ENCODE results near the gene LMBRD1.
"Not testable (repeated sequence)": the region's sequence is repeated elsewhere in the genome, so short reads cannot be mapped to it uniquely, and the experiment has no call there.

The LMBRD1 gene

GRCh38 chr6:69827276-69827893 is 30.6 kb upstream of the LMBRD1 start:
- DNase-seq: no peak
- H3K36me3 ChIP-seq (ENCODE audit: control insufficient read depth in 4 of 4, insufficient read depth in 4 of 4, low read length in 3 of 4): no peaks in the 10 kb centered on the region
- H3K4me3 ChIP-seq (ENCODE audit: control insufficient read depth in 1 of 7, extremely low read depth in 1 of 7, insufficient read depth in 4 of 7, low read depth in 2 of 7, low read length in 6 of 7): no peak overlapping the region
- ChIA-PET CTCF (no interaction called here), POLR2A (no interaction called here)
- H3K27ac ChIP-seq (ENCODE audit: insufficient read depth in 1 of 2, low read depth in 1 of 2, low read length in 2 of 2, poor library complexity in 1 of 2, severe bottlenecking in 2 of 2): no peak overlapping the region
- WGBS (ENCODE audit: insufficient coverage): 100% methylated on average over 1 of the region's 2 CpGs
- H3K27me3 ChIP-seq (replicated peaks in 2 of 5; ENCODE audit: control insufficient read depth in 4 of 5, insufficient read depth in 5 of 5, low read length in 4 of 5): no peaks in the 10 kb centered on the region
- H3K9me3 ChIP-seq (ENCODE audit: control extremely low read depth in 1 of 5, control insufficient read depth in 4 of 5, insufficient read depth in 2 of 5, low read depth in 1 of 5, low read length in 4 of 5): no peaks in the 10 kb centered on the region
- H3K4me1 ChIP-seq (ENCODE audit: control extremely low read depth in 1 of 4, control insufficient read depth in 4 of 4, insufficient read depth in 4 of 4, low read length in 3 of 4): no peaks in the 10 kb centered on the region

- Histone ChIP-seq H3K36me3 (ENCODE audit: control insufficient read depth in 4 of 4, insufficient read depth in 4 of 4, low read length in 3 of 4) (no peaks in the 10 kb centered on the region), H3K9me3 (ENCODE audit: control extremely low read depth in 1 of 5, control insufficient read depth in 4 of 5, insufficient read depth in 2 of 5, low read depth in 1 of 5, low read length in 4 of 5) (no peaks in the 10 kb centered on the region), H3K27ac (ENCODE audit: insufficient read depth in 1 of 2, low read depth in 1 of 2, low read length in 2 of 2, poor library complexity in 1 of 2, severe bottlenecking in 2 of 2) (no peak overlapping the region), H3K27me3 (replicated peaks in 2 of 5; ENCODE audit: control insufficient read depth in 4 of 5, insufficient read depth in 5 of 5, low read length in 4 of 5) (no peaks in the 10 kb centered on the region), H3K4me1 (ENCODE audit: control extremely low read depth in 1 of 4, control insufficient read depth in 4 of 4, insufficient read depth in 4 of 4, low read length in 3 of 4) (no peaks in the 10 kb centered on the region), H3K4me3 (ENCODE audit: control insufficient read depth in 1 of 7, extremely low read depth in 1 of 7, insufficient read depth in 4 of 7, low read depth in 2 of 7, low read length in 6 of 7) (no peak overlapping the region)
- no peak for DNase-seq
- POLR2A ChIA-PET: no interaction called here
- WGBS (ENCODE audit: insufficient coverage): 100% methylated on average over 1 of the region's 1 CpG
- CTCF ChIA-PET: no interaction called here
Measured at GRCh38 chr6:69825904-69826303, 29.1 kb upstream of the LMBRD1 start.

GRCh38 chr6:69824355-69824754 is 27.5 kb upstream of the LMBRD1 start:
- H3K36me3 ChIP-seq (ENCODE audit: control insufficient read depth in 4 of 4, insufficient read depth in 4 of 4, low read length in 3 of 4); POLR2A ChIA-PET; H3K9me3 ChIP-seq (ENCODE audit: control extremely low read depth in 1 of 5, control insufficient read depth in 4 of 5, insufficient read depth in 2 of 5, low read depth in 1 of 5, low read length in 4 of 5); H3K27me3 ChIP-seq (replicated peaks in 2 of 5; ENCODE audit: control insufficient read depth in 4 of 5, insufficient read depth in 5 of 5, low read length in 4 of 5); DNase-seq; H3K4me3 ChIP-seq (ENCODE audit: control insufficient read depth in 1 of 7, extremely low read depth in 1 of 7, insufficient read depth in 4 of 7, low read depth in 2 of 7, low read length in 6 of 7); H3K4me1 ChIP-seq (ENCODE audit: control extremely low read depth in 1 of 4, control insufficient read depth in 4 of 4, insufficient read depth in 4 of 4, low read length in 3 of 4); H3K27ac ChIP-seq (ENCODE audit: insufficient read depth in 1 of 2, low read depth in 1 of 2, low read length in 2 of 2, poor library complexity in 1 of 2, severe bottlenecking in 2 of 2): not testable (repeated sequence)
- CTCF ChIA-PET: interaction anchor here (0.9 kb wide), 2 partner anchors 15 to 283 kb away, joined by 3 read pairs; no protein-coding TSS in a partner anchor
- 80% methylated on average over 1 of the region's 5 CpGs for WGBS (ENCODE audit: insufficient coverage)

- H3K27me3 ChIP-seq (replicated peaks in 2 of 5; ENCODE audit: control insufficient read depth in 4 of 5, insufficient read depth in 5 of 5, low read length in 4 of 5): no peaks in the 10 kb centered on the region
- H3K4me1 ChIP-seq (ENCODE audit: control extremely low read depth in 1 of 4, control insufficient read depth in 4 of 4, insufficient read depth in 4 of 4, low read length in 3 of 4): peaks cover 0 to 4% (median 0%) of the 10 kb centered on the region in 4 experiments
- no peaks in the 10 kb centered on the region for H3K9me3 ChIP-seq (ENCODE audit: control extremely low read depth in 1 of 5, control insufficient read depth in 4 of 5, insufficient read depth in 2 of 5, low read depth in 1 of 5, low read length in 4 of 5)
- H3K4me3 ChIP-seq (ENCODE audit: control insufficient read depth in 1 of 7, extremely low read depth in 1 of 7, insufficient read depth in 4 of 7, low read depth in 2 of 7, low read length in 6 of 7): no peak overlapping the region
- DNase-seq: no peak
- ChIA-PET POLR2A (no interaction called here), CTCF (no interaction called here)
- 86% methylated on average over 1 of the region's 1 CpG for WGBS (ENCODE audit: insufficient coverage)
- no peaks in the 10 kb centered on the region for H3K36me3 ChIP-seq (ENCODE audit: control insufficient read depth in 4 of 4, insufficient read depth in 4 of 4, low read length in 3 of 4)
- no peak overlapping the region for H3K27ac ChIP-seq (ENCODE audit: insufficient read depth in 1 of 2, low read depth in 1 of 2, low read length in 2 of 2, poor library complexity in 1 of 2, severe bottlenecking in 2 of 2)
Measured at GRCh38 chr6:69820438-69820837, 23.6 kb upstream of the LMBRD1 start.

- H3K27ac ChIP-seq (ENCODE audit: insufficient read depth in 1 of 2, low read depth in 1 of 2, low read length in 2 of 2, poor library complexity in 1 of 2, severe bottlenecking in 2 of 2): no peak overlapping the region
- WGBS (ENCODE audit: insufficient coverage): no CpG with 5 or more reads among the region's 1 CpG
- no peak overlapping the region for H3K4me3 ChIP-seq (ENCODE audit: control insufficient read depth in 1 of 7, extremely low read depth in 1 of 7, insufficient read depth in 4 of 7, low read depth in 2 of 7, low read length in 6 of 7)
- no peak for DNase-seq
- POLR2A ChIA-PET: no interaction called here
- no peaks in the 10 kb centered on the region for H3K36me3 ChIP-seq (ENCODE audit: control insufficient read depth in 4 of 4, insufficient read depth in 4 of 4, low read length in 3 of 4)
- peaks cover 0 to 4% (median 0%) of the 10 kb centered on the region in 4 experiments for H3K4me1 ChIP-seq (ENCODE audit: control extremely low read depth in 1 of 4, control insufficient read depth in 4 of 4, insufficient read depth in 4 of 4, low read length in 3 of 4)
- H3K27me3 ChIP-seq (replicated peaks in 2 of 5; ENCODE audit: control insufficient read depth in 4 of 5, insufficient read depth in 5 of 5, low read length in 4 of 5): no peaks in the 10 kb centered on the region
- CTCF ChIA-PET: interaction anchor here (1.3 kb wide), 1 partner anchor 23 kb away, joined by 4 read pairs; the partner anchor contains the start of gene LMBRD1
- H3K9me3 ChIP-seq (ENCODE audit: control extremely low read depth in 1 of 5, control insufficient read depth in 4 of 5, insufficient read depth in 2 of 5, low read depth in 1 of 5, low read length in 4 of 5): no peaks in the 10 kb centered on the region
Measured at GRCh38 chr6:69820018-69820417, 23.2 kb upstream of the LMBRD1 start.

- POLR2A ChIA-PET: no interaction called here
- Histone ChIP-seq H3K4me3 (ENCODE audit: control insufficient read depth in 1 of 7, extremely low read depth in 1 of 7, insufficient read depth in 4 of 7, low read depth in 2 of 7, low read length in 6 of 7) (no peak overlapping the region), H3K4me1 (ENCODE audit: control extremely low read depth in 1 of 4, control insufficient read depth in 4 of 4, insufficient read depth in 4 of 4, low read length in 3 of 4) (peaks cover 0 to 4% (median under 1%) of the 10 kb centered on the region in 4 experiments), H3K27me3 (replicated peaks in 2 of 5; ENCODE audit: control insufficient read depth in 4 of 5, insufficient read depth in 5 of 5, low read length in 4 of 5) (no peaks in the 10 kb centered on the region), H3K36me3 (ENCODE audit: control insufficient read depth in 4 of 4, insufficient read depth in 4 of 4, low read length in 3 of 4) (no peaks in the 10 kb centered on the region), H3K27ac (ENCODE audit: insufficient read depth in 1 of 2, low read depth in 1 of 2, low read length in 2 of 2, poor library complexity in 1 of 2, severe bottlenecking in 2 of 2) (no peak overlapping the region), H3K9me3 (ENCODE audit: control extremely low read depth in 1 of 5, control insufficient read depth in 4 of 5, insufficient read depth in 2 of 5, low read depth in 1 of 5, low read length in 4 of 5) (no peaks in the 10 kb centered on the region)
- no peak for DNase-seq
- CTCF ChIA-PET: interaction anchor here (1.3 kb wide), 1 partner anchor 22 kb away, joined by 4 read pairs; the partner anchor contains the start of gene LMBRD1
- no CpG with 5 or more reads among the region's 4 CpGs for WGBS (ENCODE audit: insufficient coverage)
Measured at GRCh38 chr6:69819138-69819537, 22.3 kb upstream of the LMBRD1 start.

- WGBS (ENCODE audit: insufficient coverage): 100% methylated on average over 2 of the region's 2 CpGs
- POLR2A ChIA-PET: no interaction called here
- Histone ChIP-seq H3K27me3 (replicated peaks in 2 of 5; ENCODE audit: control insufficient read depth in 4 of 5, insufficient read depth in 5 of 5, low read length in 4 of 5) (no peaks in the 10 kb centered on the region), H3K27ac (ENCODE audit: insufficient read depth in 1 of 2, low read depth in 1 of 2, low read length in 2 of 2, poor library complexity in 1 of 2, severe bottlenecking in 2 of 2) (no peak overlapping the region), H3K36me3 (ENCODE audit: control insufficient read depth in 4 of 4, insufficient read depth in 4 of 4, low read length in 3 of 4) (no peaks in the 10 kb centered on the region), H3K4me1 (ENCODE audit: control extremely low read depth in 1 of 4, control insufficient read depth in 4 of 4, insufficient read depth in 4 of 4, low read length in 3 of 4) (peaks cover under 1 to 10% (median 7%) of the 10 kb centered on the region in 4 experiments), H3K4me3 (ENCODE audit: control insufficient read depth in 1 of 7, extremely low read depth in 1 of 7, insufficient read depth in 4 of 7, low read depth in 2 of 7, low read length in 6 of 7) (no peak overlapping the region), H3K9me3 (ENCODE audit: control extremely low read depth in 1 of 5, control insufficient read depth in 4 of 5, insufficient read depth in 2 of 5, low read depth in 1 of 5, low read length in 4 of 5) (no peaks in the 10 kb centered on the region)
- CTCF ChIA-PET: interaction anchor here (1.3 kb wide), 1 partner anchor 21 kb away, joined by 4 read pairs; the partner anchor contains the start of gene LMBRD1
- no peak for DNase-seq
Measured at GRCh38 chr6:69818223-69818930, 21.6 kb upstream of the LMBRD1 start.
